ENCODE data around the gene AKIRIN1.
A peak's percentile ranks its signal among the peaks of the same experiment; 100 is the strongest.
"Not testable (repeated sequence)": the region's sequence is repeated elsewhere in the genome, so short reads cannot be mapped to it uniquely, and the experiment has no call there.

The AKIRIN1 gene

GRCh38 chr1:38990738-38991637 is at the start of gene AKIRIN1:
TSS of gene AKIRIN1 (plus strand) at chr1:38991276. CDS start at chr1:38991381, 105 bp downstream.
- DNase-seq = peak; percentile 99

GRCh38 chr1:38941527-38942019 is 49.5 kb upstream of the AKIRIN1 start, which contains the start of gene RHBDL2:
TSS of gene RHBDL2 (minus strand) at chr1:38941830. CDS start at chr1:38919212, 22,618 bp downstream.
- no peak for DNase-seq

- DNase-seq = no peak
Measured at GRCh38 chr1:38942664-38943428, 48.2 kb upstream of the AKIRIN1 start.

- no peak for DNase-seq
Measured at GRCh38 chr1:38944547-38944946, 46.5 kb upstream of the AKIRIN1 start.

GRCh38 chr1:38950553-38950952 is 40.5 kb upstream of the AKIRIN1 start:
- no peak for DNase-seq

- DNase-seq = no peak
Measured at GRCh38 chr1:38953433-38953860, 37.6 kb upstream of the AKIRIN1 start.

GRCh38 chr1:38958967-38959366 is 32.1 kb upstream of the AKIRIN1 start:
- no peak for DNase-seq

GRCh38 chr1:38962113-38962512 is 29.0 kb upstream of the AKIRIN1 start:
- DNase-seq = no peak

- no peak for DNase-seq
Measured at GRCh38 chr1:38962560-38962959, 28.5 kb upstream of the AKIRIN1 start.

GRCh38 chr1:38964140-38964548 is 26.9 kb upstream of the AKIRIN1 start:
- DNase-seq = no peak

- not testable (repeated sequence) for DNase-seq
Measured at GRCh38 chr1:38973145-38973544, 17.9 kb upstream of the AKIRIN1 start.

GRCh38 chr1:38973659-38974437 is 17.2 kb upstream of the AKIRIN1 start:
- no peak for DNase-seq

GRCh38 chr1:38977399-38978244 is 13.5 kb upstream of the AKIRIN1 start:
- peak; percentile 48 for DNase-seq

- DNase-seq = peak; percentile 47
Measured at GRCh38 chr1:38978245-38978542, 12.9 kb upstream of the AKIRIN1 start.

- DNase-seq = not testable (repeated sequence)
Measured at GRCh38 chr1:38979380-38979779, 11.7 kb upstream of the AKIRIN1 start.

GRCh38 chr1:38989979-38990378 is 1.1 kb upstream of the AKIRIN1 start:
- no peak for DNase-seq

GRCh38 chr1:38990386-38990737 is 714 bp upstream of the AKIRIN1 start:
- DNase-seq = no peak

- peak; percentile 37 for DNase-seq
Measured at GRCh38 chr1:38991638-38992411, 749 bp downstream of the AKIRIN1 start.

GRCh38 chr1:38992412-38993111 is 1.5 kb downstream of the AKIRIN1 start:
- no peak for DNase-seq

GRCh38 chr1:38994196-38994595 is 3.1 kb downstream of the AKIRIN1 start:
- DNase-seq = no peak

All from stimulated activated CD8-positive, alpha-beta memory T cell treated with anti-CD3 and anti-CD28 coated beads, Interleukin-4, amount 100 ng/mL, for 48 hours (primary cell).